GM21367 (cell line): ENCODE measurements around the gene PWWP2A.

ENCODE experiments used
- ATAC-seq: cut with Tn5 transposase; IDR thresholded peaks from one replicate; pipeline ENCODE4 v1.9.1; 2021; ENCODE audit not compliant: unreplicated experiment

The PWWP2A gene

DNA sequence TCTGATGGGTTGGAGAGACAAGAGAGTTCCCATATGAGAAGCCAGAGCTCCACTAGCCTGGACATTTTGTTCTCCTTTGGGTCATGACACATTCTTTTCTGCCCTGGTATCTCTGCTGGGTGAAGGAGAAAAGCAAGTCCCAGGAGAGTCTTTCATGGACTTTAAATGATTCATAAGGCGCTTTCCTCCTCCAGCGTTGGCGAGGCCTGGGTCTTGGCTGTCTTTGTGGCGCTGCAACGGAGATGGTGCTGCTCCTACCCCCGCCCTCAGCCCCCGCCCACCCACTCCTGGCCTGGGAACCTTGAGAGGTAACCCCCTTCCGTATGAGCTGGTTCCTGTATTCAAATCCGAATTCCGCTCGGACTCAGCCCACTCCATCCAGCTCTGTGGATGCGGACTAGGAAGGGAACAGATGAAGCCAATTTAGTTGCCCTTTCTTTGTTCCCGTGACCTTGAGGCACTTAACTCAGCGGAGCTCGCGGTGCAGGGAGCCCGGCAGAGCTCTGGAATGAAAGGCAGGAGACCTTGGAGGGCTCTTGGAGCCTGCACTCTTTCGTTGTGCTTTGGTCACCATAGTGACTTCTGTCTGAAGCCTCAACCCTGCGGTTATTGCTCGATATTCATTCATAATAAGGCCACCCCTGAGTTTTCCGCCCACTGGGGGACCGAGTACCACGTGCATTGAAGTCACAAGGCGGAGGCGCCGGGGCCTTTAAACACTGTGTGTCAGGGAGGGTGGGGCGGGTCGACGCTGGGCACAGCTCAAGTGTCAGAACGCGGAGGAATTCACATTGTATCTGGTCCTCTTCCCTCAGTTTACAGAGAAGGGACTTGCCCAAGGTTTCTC lies 14.0 kb upstream of the PWWP2A start:
- no peak for ATAC-seq

DNA sequence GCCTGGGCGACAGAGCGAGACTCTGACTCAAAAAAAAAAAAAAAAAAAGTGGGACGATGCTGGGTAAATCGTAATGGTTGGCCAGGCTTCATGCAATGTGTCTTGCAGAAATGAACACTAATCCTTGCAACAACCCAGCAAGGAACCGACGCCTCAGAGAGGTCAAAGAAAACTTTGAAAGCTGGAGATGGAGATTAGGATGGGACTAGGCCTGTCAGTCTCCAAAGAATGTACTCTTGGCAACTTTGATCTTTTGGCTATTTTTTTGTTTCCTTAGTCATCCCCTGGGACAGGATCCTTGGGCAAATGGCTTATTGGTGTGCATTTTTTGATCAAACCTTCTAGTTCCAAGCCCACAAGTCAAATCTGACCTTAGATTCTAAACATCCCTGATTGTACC lies 10.6 kb upstream of the PWWP2A start:
- no peak for ATAC-seq

DNA sequence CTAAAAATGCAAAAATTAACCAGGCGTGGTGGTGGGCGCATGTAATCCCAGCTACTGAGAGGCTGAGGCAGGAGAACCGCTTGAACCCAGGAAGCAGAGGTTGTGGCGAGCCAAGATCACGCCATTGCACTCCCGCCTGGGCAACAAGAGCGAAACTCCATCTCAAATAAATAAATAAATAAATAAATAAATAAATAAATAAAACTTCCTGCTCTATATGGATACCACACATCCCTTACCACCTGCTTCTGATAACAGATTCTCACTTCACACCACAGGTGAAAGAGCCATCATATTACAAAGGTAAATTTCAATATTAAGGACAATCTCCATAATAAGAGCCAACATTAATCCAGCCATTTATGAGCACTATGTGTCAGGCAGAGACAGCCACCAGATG lies 9.4 kb upstream of the PWWP2A start:
- no peak for ATAC-seq

DNA sequence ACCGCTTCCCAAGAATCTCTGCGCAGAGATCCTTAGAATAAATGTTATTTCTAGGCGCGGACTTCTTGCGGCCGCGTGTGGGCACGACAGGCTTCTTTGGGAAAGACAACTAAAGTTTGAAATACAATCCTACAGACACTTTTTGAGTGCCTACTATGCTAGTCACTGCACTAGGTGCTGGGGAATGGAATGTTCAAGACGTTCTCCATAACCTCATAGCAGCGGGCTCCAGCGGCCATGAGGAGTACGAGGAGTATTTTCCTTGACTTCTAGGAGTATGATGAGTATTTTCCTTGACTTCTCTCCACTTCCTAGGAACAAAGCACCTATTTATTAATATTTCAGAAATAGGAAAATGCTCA lies 636 bp upstream of the PWWP2A start:
- ATAC-seq = peak; percentile 1

DNA sequence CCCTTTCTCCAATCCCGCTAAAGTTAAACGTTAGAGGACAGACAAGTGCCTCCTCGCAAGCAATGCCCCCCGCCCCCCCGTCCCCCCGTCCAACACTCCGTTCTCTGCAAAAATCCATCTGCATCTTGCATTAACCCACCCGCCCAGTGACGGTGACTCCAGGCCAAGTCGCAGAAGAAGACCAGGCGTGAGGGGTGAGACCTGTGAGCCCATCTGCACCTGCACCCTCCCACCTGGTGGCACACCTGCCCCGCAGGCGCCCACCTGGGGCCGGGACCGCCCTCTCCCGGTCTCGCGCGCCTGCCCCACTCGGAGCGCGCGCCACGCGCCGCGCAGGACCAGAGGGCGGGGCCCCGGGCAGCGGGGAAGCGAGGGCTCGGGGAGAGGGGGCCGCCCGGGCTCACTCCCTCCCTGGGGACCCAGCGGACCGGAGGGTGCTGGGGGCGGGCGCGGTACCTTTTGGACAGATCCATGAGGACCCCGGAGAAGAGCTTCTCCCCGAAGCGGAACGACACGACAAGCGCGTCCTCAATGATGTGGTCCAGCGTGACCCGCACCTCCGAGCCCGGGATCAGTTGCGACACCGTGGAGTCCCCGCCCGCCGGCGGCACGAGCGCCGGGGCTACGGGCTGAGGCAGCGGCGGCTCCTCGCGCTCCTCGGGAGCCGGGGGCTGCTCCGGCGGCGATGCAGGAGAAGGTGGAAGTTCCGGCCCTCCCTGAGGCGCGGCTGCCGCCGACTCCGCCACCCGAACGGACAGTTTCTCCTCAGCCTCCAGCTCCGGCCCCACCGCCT lies 705 bp downstream of the PWWP2A start:
- peak; percentile 16 for ATAC-seq

DNA sequence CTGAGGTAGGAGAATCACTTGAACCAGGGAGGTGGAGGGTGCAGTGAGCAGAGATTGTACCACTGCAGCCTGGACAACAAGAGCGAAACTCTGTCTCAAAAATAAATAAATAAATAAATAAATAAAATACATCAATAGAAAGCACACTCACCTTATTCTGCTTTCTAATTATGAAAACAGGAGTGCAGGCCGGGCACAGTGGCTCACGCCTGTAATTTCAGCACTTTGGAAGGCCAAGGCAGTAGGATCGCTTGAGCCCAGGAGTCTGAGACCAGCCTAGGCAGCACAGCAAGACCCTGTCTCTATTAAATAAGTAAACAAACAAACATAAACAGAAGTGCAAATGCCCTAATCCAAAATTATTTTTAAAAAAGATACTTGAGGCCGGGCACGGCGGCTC lies 2.3 kb downstream of the PWWP2A start:
- ATAC-seq = no peak

DNA sequence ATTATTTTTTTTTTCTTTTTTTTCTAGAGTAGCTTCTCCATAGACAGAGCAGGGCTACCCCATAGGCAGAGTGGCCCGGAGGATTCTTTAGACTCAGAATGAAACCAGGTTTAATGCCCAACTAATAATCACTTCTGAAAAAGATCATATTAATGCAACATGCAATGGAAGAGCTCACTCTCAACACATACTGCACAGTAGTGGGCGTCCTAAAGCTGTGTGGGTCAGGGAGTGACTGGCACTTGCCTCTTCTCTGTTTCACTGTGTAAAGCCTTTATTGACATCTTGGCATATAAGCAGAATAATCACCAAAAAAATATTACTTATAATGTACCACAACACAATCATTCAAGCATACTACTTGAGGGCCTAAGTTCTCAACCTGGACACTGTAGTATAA lies 11.1 kb downstream of the PWWP2A start:
- no peak for ATAC-seq

DNA sequence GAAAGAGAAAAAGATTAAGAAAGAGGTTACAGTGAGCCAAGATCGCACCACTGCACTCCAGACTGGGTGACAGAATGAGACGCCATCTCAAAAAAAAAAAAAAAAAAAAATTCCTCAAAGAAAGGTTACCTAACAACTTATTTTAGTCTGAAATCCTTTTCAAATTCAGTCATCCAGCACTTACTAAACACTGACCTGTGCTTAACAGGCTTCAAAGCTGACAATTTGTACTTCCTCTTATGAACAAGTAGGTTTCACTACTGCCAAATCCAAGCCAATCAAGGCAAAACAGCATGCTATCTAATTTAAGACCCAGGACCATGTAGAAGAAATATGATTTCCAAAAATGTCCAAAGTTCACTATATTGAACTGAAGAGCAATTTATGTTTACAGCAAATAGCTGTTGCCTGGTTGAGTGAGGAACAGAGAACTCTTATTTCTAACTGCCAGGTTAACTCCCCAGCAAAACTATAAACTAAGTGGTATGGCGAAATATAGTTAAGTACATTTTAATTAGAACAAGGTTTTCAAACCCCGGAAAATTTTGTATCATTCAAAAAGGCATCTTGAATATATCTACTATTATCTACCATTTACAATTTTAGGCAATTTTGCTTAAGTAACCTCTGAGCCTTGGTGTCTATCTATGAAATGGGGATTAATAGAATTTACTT lies 13.4 kb downstream of the PWWP2A start:
- ATAC-seq = peak; percentile 80

DNA sequence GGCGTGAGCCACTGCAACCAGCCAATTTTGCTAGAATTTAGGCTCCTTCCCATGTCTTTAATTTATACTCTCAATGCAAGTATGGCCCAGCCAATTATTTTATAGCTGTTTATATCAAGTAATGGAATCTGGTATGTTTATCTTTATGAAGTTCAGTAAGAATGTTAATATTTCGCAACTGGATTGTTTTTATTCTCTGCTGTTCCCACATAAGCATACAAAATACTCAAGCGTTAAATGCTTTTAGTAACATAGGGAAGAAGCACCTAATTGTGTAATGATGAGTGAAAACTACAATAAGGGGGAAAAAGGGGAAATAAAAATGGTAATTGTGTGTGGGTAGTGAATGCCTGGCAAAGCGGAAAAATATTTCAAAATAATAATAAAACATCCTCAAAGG lies 21.3 kb downstream of the PWWP2A start:
- no peak for ATAC-seq

DNA sequence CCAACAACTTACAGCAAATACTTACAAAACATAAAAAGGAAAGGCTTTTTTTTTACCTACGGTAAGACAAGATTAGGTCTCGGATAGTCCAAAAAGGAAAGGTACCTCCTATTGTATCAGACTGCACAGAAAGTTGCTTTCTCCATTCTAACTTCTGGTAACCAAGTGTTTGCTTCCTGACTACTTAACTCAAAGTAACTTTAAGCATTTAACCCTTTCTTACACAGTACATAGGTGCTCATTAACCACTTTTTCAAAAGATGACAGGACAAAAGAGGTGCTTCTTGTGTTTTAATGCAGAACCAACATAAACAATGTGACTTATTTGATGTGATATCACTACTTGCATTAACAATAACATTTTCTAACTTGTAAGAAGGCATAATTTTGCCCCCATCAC lies 23.1 kb downstream of the PWWP2A start:
- ATAC-seq = no peak

DNA sequence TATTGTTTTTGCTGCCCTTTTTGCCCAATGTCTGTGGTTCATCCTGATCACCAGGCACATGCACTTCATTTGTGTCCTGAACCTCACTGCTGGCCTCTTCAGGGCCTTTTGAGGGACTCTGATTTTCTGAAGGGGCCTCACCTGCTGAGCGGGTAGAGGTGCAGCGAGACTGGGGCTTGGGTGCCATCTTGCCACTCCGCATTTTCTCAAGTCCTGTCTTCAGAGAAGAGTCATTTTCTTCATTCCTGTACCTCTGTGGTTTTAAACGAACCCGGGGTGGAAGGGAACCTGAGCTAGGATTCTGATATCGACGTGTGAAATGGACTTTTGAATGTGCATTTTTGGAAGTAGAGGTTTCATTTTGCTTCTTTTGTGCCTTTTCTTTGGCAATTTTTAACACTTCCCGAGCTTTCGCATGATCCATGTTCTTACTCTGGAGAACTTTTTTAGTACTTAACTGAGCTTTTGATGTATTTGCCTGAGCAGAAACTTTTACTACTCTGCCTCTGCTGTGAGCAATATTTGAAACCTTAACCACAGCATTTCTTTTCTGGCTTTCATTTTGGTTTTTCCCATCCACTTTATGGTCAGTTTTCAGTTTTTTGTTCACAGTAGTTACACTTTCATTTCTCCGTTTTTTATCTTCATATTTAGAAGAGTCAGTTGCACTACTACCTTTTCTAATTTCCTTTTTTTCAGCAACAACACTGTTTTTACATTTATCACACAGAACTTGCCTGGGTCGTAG lies 26.1 kb downstream of the PWWP2A start:
- ATAC-seq = peak; percentile 73

DNA sequence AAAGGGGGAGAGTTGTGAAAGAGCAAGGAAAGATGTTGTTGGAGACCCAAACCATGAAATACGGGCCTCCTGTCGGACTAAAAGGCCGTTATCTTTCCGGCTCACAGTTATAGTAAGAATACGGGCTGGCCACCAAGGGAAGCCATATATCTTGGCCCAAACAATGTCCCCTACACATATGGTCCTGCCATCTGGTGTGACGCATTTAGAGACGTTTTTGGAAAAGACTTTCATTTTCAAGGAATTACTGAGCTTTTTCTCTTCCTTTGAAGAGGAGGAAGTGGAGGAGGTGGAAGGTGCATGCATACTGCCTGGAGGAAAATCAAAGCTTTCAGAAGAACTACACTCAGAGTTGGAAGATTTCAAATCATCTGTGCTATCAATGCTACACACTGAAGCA lies 26.7 kb downstream of the PWWP2A start:
- ATAC-seq = no peak

DNA sequence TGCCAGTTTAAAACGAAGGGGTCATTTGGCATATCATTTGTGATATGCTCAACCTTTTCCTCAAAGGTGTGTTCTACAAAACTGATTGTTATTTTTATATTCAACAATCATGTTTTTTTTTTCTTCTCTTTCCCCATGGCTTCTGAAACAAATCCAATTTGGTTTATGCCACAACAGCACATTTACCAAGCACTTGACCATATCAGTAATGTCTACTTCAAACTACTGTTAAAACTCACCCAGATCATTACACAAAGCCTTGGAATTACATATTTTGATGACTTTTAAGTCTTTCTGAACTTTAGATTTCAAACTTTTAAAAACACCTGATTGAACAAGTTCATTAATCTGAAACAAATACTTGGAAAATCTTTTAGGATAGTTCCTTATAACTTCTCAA lies 29.2 kb downstream of the PWWP2A start:
- no peak for ATAC-seq

DNA sequence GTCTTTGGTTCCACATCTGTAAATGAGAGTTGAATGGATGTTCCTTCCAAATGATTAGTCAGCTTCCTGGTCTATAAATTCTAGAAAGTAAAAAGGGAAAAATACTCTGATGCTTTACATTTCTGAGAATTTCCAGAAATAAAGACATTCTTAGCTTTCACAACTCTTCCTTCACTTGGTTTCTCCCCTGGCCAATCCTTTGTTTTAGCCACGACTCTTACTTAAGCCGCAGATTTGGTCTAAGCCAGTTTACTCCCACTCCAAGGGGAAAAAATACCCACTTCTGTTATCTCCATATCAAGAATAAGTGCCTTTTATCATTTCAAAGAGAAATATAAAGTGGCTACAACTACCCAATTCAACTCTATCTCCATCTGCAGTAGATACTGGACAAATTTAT lies 29.7 kb downstream of the PWWP2A start:
- ATAC-seq = no peak

DNA sequence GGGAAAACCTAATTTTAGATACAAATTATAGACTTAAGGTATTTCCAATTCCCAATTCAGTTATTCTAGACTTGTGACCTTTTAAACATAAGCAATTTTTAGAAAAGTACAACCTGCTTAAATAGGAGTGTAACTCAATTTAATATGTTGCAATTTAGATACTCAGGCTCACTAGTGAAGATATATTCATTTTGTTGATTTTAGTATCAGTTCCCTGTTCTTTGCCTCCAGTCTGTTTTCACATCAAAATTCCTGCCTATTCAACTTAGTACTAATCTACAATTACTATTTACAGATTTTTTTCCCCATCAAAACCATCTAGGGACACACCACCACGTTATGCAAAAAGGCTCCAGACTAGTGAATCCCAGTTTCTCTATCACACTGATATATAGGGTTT lies 30.4 kb downstream of the PWWP2A start:
- ATAC-seq = no peak

DNA sequence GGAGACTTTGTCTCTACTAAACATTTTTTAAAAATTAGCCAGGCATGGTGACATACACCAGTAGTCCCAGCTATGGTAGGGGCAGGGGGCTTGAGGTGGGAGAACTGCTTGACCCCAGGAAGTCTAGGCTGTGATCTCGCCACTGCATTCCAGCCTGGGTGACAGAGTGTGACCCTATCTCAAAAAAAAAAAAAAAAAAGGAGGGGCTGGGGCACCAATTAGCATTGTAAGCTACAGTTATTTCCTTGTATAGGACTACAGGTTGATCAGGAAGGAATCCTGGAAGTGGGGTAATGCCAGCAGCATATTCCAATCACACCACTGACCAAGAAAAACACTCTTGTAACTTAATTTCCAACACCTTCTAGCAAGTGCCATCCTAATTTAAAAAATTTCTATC lies 32.1 kb downstream of the PWWP2A start:
- no peak for ATAC-seq

DNA sequence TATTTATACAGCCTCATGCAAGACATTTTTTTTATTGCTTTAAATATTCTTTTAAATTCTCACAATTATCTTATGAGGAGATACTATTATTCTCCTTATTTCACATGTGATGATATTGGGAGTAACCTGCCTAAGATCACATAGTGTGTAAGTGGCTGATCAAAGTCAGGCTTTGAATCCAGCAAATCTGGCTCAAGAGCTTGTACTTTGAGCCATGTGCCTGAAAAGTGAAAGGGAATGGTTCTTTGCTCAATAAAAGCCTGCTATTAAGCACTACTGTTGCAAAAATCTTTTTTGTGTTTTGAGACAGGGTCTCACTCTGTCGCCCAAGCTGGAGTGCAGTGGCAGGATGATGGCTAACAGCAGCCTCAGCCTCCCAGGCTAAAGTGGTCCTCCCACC lies 35.1 kb downstream of the PWWP2A start:
- no peak for ATAC-seq

DNA sequence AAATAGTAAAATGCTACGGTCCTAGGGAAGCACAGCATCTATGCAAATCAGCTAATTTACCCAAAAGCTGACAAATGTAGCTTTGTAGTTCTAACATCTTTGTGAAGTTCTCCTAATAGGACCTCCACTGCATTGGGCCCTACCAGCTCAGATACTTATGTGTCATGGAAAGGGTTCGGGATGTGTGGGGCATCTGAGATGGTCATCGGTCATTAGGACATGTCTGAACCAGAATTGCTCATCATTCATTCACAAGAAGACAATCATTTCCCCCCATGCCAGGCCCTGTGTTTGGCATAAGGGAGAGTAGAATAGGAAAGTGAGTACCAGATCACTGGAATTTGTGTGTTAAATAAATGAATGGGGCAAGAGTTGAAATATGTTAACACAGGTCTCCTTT lies 35.7 kb downstream of the PWWP2A start:
- ATAC-seq = no peak

DNA sequence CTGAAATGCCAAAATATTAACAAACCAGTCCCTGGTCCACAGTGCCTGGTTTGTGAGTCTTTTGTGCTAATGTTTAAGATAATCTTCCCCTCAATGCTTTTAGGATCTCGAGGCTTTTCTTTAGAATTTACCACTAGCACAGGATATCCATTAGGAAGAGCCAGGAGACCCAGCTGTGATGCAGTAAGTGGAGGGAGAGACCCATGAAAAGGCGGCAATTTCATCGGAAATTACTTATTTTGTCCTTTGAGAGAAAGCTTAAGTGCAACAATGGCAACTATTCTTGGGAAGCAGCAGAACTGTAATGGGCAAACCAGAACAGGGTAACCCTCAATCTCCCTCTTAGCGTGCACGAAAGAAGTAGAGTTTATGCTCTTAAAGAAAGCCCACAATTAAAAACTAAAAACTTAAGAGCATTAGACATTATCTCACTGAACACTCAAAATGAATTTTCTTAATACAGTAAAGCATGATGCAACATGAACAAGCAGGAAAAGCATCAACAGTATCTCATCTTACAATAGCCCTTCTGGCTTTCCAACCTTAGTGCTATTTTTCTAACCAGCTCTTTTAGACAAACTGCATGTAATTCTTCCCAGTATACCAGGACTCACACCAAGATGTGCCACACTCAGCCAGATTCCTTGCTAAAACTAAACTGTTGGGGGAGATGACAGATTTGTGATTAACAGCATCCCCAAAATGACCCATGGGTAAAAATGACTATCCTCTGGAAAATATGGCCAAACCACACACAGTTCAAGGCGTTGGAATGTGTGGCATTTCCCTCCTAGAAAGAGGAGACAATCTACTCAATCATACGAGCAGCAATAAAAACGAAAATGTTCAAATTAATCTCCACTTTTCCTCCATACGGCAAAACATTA lies 36.4 kb downstream of the PWWP2A start:
- no peak for ATAC-seq

DNA sequence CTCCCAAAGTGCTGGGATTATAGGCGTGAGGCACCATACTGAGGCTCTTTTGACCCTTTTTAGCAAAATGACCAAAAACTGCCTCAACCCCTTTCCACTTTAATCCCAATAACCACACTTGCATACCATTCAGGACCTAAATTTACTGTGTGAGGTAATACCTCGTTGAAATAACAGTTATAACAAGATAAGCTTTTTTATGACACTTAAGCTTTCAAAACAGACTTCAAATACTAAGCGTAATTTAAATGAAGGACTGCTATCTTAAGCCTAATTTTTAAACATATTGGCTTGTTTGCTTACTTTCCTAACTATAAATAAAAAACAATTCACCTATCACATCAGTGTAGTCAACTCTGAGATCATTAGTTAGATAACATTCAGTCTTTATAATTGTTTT lies 37.8 kb downstream of the PWWP2A start:
- no peak for ATAC-seq
